NCI-H1694 treated with DMSO at 0.1 percent for 48 hours (cell line): ENCODE data around the gene SMG1.
"Not testable (repeated sequence)": the region's sequence is repeated elsewhere in the genome, so short reads cannot be mapped to it uniquely, and the experiment has no call there.

ENCODE experiments used
- DNase-seq: peaks from one replicate; lab custom pipeline; 2025; lab: John Stamatoyannopoulos, UW

The SMG1 gene

GRCh38 chr16:18932243-18932987 is 6.2 kb upstream of the SMG1 start:
- DNase-seq, result no peak

- no peak for DNase-seq
These were observed 5.5 kb upstream of the SMG1 start for GRCh38 chr16:18931756-18932155.

- DNase-seq, result not testable (repeated sequence)
These were observed 3.9 kb upstream of the SMG1 start for GRCh38 chr16:18930095-18930494.

GRCh38 chr16:18928073-18928472 is 1.9 kb upstream of the SMG1 start:
- DNase-seq, result not testable (repeated sequence)

GRCh38 chr16:18925215-18925985 is 808 bp downstream of the SMG1 start:
- not testable (repeated sequence) for DNase-seq

GRCh38 chr16:18923935-18924334 is 2.3 kb downstream of the SMG1 start:
- not testable (repeated sequence) for DNase-seq

- not testable (repeated sequence) for DNase-seq
These were observed 3.1 kb downstream of the SMG1 start for GRCh38 chr16:18923124-18923523.

GRCh38 chr16:18909585-18909984 is 16.6 kb downstream of the SMG1 start:
- not testable (repeated sequence) for DNase-seq

- not testable (repeated sequence) for DNase-seq
These were observed 17.5 kb downstream of the SMG1 start for GRCh38 chr16:18908716-18909115.

GRCh38 chr16:18902778-18903177 is 23.4 kb downstream of the SMG1 start:
- not testable (repeated sequence) for DNase-seq

GRCh38 chr16:18902044-18902443 is 24.2 kb downstream of the SMG1 start:
- DNase-seq, result not testable (repeated sequence)

- not testable (repeated sequence) for DNase-seq
These were observed 25.0 kb downstream of the SMG1 start for GRCh38 chr16:18901194-18901593.

GRCh38 chr16:18884456-18884855 is 41.8 kb downstream of the SMG1 start:
- not testable (repeated sequence) for DNase-seq

- DNase-seq, result not testable (repeated sequence)
These were observed 48.5 kb downstream of the SMG1 start for GRCh38 chr16:18877734-18878133.

GRCh38 chr16:18877259-18877658 is 48.9 kb downstream of the SMG1 start:
- DNase-seq, result not testable (repeated sequence)

- not testable (repeated sequence) for DNase-seq
These were observed 49.9 kb downstream of the SMG1 start for GRCh38 chr16:18876301-18876700.

GRCh38 chr16:18869043-18869771 is 57.0 kb downstream of the SMG1 start:
- DNase-seq, result not testable (repeated sequence)

- DNase-seq, result not testable (repeated sequence)
These were observed 59.9 kb downstream of the SMG1 start for GRCh38 chr16:18866277-18866823.

GRCh38 chr16:18862891-18863290 is 63.3 kb downstream of the SMG1 start:
- DNase-seq, result not testable (repeated sequence)

GRCh38 chr16:18855196-18855595 is 71.0 kb downstream of the SMG1 start:
- DNase-seq, result no peak

GRCh38 chr16:18853694-18854093 is 72.5 kb downstream of the SMG1 start:
- DNase-seq, result no peak

- DNase-seq, result no peak
These were observed 73.6 kb downstream of the SMG1 start for GRCh38 chr16:18852647-18853046.
